Retinal pigment epithelial cell (primary cell): Measurements from ENCODE around the gene RNF112.

Experiments used
- DNase-seq: peaks from one replicate; pipeline ENCODE4 v3.0.0-alpha.2; 2010; ENCODE audit warnings: low read depth
- H3K4me3 ChIP-seq: 2 replicates; pipeline ENCODE4 v1.5.1; 2011; ENCODE audit warnings: mild to moderate bottlenecking, low read length, control low read depth, moderate library complexity
- CTCF ChIP-seq: conservative IDR thresholded peaks from 2 replicates; pipeline ENCODE4 v1.5.1; 2011; ENCODE audit warnings: low read depth, low read length, control low read depth, inconsistent platforms

The RNF112 gene

GRCh38 chr17:19391432-19391831 lies 19.6 kb upstream of the RNF112 start:
- no peak for TF ChIP-seq CTCF
- no peak for DNase-seq
- no peak overlapping the region for H3K4me3 ChIP-seq

GRCh38 chr17:19392303-19392702 lies 18.7 kb upstream of the RNF112 start:
- H3K4me3 ChIP-seq, result no peak overlapping the region
- no peak for DNase-seq
- TF ChIP-seq CTCF, result no peak

DNA sequence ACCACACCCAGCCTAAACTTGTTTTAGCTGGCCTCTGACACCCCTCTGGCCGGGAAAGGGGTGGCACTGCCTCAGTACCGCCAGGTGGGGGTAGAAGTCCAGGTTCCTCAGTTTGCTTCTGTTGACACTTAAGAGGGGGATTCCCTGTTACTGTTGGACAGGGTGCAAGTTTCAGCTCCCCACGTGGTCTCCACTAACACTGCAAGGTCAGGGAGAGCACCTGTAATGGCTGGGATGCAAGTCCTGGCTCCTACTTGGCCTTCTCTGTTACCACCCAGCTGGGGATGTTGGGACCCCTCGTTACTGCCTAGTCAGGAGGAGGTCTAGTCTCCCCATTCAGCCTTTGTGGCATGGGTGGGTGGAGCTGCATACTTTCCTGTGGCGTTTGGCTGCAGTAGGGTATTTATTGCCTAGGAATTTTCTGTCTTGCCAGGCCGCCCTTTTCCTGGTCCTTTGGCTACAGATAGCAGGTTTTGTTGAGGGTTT lies 13.4 kb upstream of the RNF112 start:
- DNase-seq, result no peak
- TF ChIP-seq CTCF, result no peak
- no peak overlapping the region for H3K4me3 ChIP-seq

DNA sequence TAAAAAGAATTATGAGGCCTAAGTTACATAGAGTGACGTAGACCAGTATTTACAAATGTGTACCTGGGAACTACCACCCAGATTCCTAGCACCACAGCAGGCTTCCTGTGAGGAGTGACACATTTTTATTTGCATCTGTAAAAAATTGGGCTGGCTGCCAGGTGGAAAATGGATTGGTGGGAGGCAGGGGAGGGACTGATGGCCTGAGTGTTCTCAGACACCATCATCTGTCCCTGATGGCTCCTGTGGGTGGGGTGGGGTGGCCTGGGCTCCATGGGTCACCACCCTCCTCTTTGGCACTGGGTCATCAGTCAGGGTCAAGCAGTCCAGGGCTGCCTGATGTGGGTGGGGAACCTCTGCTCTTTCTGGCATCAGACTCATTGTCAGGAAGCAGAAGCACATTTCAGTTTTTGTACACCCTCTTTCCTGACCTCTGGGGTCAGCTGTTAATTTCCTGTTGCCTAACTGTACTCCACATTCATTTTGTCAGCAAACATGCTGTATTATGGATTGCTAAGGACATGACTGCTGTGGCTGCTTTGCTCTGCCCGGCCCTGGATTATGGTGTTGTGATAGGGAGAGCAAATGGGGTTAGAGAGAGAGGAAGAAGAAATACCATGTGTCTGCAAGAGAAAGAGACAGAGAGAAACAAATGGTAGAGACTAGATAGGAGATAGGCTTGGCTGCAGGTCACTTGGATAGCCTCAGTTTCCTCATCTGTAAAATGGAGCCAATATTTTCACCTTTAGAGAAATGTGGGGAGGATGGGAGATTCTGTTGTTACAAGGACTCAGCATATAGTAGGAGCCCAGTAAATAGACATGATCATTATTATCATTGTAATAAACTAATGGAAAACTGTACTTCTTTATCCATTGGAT lies 12.5 kb upstream of the RNF112 start:
- no peak overlapping the region for H3K4me3 ChIP-seq
- no peak for DNase-seq
- no peak for TF ChIP-seq CTCF

GRCh38 chr17:19399750-19400450 lies 11.1 kb upstream of the RNF112 start:
- H3K4me3 ChIP-seq, result no peak overlapping the region
- no peak for TF ChIP-seq CTCF
- DNase-seq, result no peak

DNA sequence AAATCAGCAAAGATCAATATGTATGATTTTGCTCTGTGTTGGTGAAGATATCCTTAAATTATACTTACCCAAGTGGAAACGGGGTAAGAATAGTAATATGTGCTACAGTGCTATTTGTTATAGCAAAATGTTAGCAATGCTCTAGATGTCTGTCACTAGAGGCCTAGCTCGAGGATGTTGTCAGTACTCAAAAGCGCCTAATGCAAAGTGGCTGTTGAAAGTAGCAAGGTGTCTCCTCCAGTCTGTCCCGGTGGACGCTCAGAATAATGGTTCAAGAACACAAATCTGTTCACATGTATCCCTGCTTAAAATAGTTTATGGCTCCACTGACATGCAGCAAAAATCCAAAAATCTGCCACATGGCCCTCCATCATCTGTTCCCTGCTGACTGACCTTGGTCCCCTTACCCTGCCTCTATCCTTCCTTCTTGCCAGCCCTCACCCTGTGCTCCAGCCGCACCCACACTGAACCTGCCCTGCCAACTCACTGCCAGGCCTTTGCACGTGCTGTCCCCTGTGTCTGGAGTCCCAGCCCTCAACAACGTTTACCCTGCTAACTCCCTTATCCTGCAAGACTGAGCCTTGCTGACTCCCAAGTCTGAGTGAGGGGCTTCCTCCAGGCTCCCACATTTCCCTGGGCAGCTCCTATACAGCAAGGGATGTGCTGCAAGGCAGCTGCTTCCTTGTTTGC lies 9.6 kb upstream of the RNF112 start:
- no peak for DNase-seq
- no peak for TF ChIP-seq CTCF
- no peak overlapping the region for H3K4me3 ChIP-seq
